Kidney (tissue), 14 donors: ENCODE results near the gene SFXN5. TPM values are rescaled to one million over a fixed set of nuclear protein-coding genes. Genes with fewer than 3 reads are reported as not detected.

Experiments
- DNase-seq, 5 donors: peaks; one replicate each; pipeline ENCODE4 v3.0.0-alpha.2; 2013 to 2020
- FAIRE-seq: peaks from 2 replicates; lab custom pipeline; 2012; peaks lifted over from hg19 to GRCh38; lab: Jason Lieb, UNC
- H3K27ac ChIP-seq, 2 donors: one replicate each; pipeline ENCODE4 v1.7.0; 2013; ENCODE audit warnings: low read depth in 2 of 2, low read length in 2 of 2, inconsistent platforms in 1 of 2
- H3K27me3 ChIP-seq: one replicate; pipeline ENCODE4 v1.7.1; 2013; ENCODE audit warnings: low read length, inconsistent platforms; ENCODE audit not compliant: control insufficient read depth, insufficient read depth
- H3K36me3 ChIP-seq, 3 donors: one replicate each; pipeline versions ENCODE4 v1.7.0 to v1.7.1; 2013; ENCODE audit warnings: low read length in 3 of 3, control low read depth in 1 of 3, inconsistent platforms in 1 of 3; ENCODE audit not compliant: insufficient read depth in 3 of 3, control insufficient read depth in 2 of 3
- H3K4me1 ChIP-seq, 3 donors: one replicate each; pipeline versions ENCODE4 v1.7.0 to v1.7.1; 2013; ENCODE audit warnings: low read length in 3 of 3, inconsistent platforms in 1 of 3, low read depth in 1 of 3; ENCODE audit not compliant: control insufficient read depth in 2 of 3, insufficient read depth in 2 of 3
- H3K4me3 ChIP-seq, 3 donors: one replicate each; pipeline versions ENCODE4 v1.7.0 to v1.8.1; 2013; ENCODE audit warnings: low read length in 3 of 3, control low read depth in 1 of 3, inconsistent platforms in 1 of 3
- H3K9ac ChIP-seq, 3 donors: one replicate each; pipeline versions ENCODE4 v1.7.0 to v1.7.1; 2013; ENCODE audit warnings: low read length in 3 of 3, control low read depth in 1 of 3, inconsistent platforms in 1 of 3
- H3K9me3 ChIP-seq, 3 donors: one replicate each; pipeline versions ENCODE4 v1.7.0 to v1.7.1; 2013; ENCODE audit warnings: low read length in 3 of 3, control low read depth in 1 of 3, inconsistent platforms in 1 of 3; ENCODE audit not compliant: control insufficient read depth in 2 of 3, insufficient read depth in 1 of 3
- intact Hi-C: fragments of 100-400 bp; cut with DNase I; formaldehyde crosslinking; loops from one replicate; pipeline ENCODE4 v1.11.1; 2022
- polyA plus RNA-seq: library from polyadenylated mRNA; stranded (reverse); fragments of 350-450 nt; fragmentation: Illumina TruSeq; extraction: RNeasy Lipid Tissue Mini Kit (QIAGEN cat#74804); gene quantifications from one replicate; pipeline ENCODE4 v1.2.3, GENCODE V29; 2014; ENCODE audit warnings: low read depth, low replicate concordance; ENCODE audit not compliant: insufficient read depth
- total RNA-seq: library from RNA; stranded (reverse); fragmentation: NEBNext Ultra II Directional; extraction: Animal tissue kit (Norgen Biotek cat#: 25700); gene quantifications from one replicate; pipeline ENCODE4 v1.2.1, GENCODE V29; 2021
- TF ChIP-seq, protein P1 (sequence below): IDR thresholded peaks from 3 replicates; pipeline ENCODE4 v1.5.1; 2012; ENCODE audit warnings: mild to moderate bottlenecking, moderate library complexity, borderline replicate concordance; ENCODE audit not compliant: insufficient read depth; ENCODE audit errors: extremely low read depth
- donor health status: control.
- donor health status: control.
- donor health status: control.
- donor health status: control.
- donor health status: control.
- donor health status: DM: yes; HTN: yes; CAD: no.
- donor health status: Normal renal cell carcinoma (clear cell type).

Gene SFXN5
- total and polyA plus RNA-seq, 2 donors from 2014 or later = 21.4 to 35.9 TPM

DNA sequence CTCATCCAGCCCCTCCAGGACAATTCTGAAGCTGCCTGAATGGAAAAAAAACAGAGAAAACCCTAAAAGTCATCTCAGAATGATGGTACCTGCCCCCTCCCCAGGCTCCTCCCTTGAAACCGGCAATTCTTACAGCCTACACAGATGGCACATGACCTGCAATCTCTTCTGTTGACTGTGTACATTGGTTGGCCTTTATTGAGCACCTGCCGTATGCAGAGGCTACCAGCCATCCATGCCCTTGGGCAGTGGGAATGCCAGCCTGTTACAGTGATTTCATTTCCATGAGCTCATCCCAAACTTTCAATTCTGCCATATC, 97.1 kb downstream of the SFXN5 start:
- no peak overlapping the region for H3K4me3 ChIP-seq
- intact Hi-C loops = no loop called here
- FAIRE-seq (no peak), DNase-seq (peak in 1 of 5 donors; percentile 15)
- peaks cover 0 to 4% (median 0%) of the 10 kb centered on the region in 3 donors for H3K4me1 ChIP-seq
- no peak overlapping the region for H3K9ac ChIP-seq
- no peaks in the 10 kb centered on the region for H3K9me3 ChIP-seq
- TF ChIP-seq, protein P1, sequence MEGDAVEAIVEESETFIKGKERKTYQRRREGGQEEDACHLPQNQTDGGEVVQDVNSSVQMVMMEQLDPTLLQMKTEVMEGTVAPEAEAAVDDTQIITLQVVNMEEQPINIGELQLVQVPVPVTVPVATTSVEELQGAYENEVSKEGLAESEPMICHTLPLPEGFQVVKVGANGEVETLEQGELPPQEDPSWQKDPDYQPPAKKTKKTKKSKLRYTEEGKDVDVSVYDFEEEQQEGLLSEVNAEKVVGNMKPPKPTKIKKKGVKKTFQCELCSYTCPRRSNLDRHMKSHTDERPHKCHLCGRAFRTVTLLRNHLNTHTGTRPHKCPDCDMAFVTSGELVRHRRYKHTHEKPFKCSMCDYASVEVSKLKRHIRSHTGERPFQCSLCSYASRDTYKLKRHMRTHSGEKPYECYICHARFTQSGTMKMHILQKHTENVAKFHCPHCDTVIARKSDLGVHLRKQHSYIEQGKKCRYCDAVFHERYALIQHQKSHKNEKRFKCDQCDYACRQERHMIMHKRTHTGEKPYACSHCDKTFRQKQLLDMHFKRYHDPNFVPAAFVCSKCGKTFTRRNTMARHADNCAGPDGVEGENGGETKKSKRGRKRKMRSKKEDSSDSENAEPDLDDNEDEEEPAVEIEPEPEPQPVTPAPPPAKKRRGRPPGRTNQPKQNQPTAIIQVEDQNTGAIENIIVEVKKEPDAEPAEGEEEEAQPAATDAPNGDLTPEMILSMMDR = no peak
- H3K27ac ChIP-seq = no peak overlapping the region
- H3K36me3 ChIP-seq = peaks cover 0 to 2% (median 0%) of the 10 kb centered on the region in 3 donors
- H3K27me3 ChIP-seq = no peaks in the 10 kb centered on the region

DNA sequence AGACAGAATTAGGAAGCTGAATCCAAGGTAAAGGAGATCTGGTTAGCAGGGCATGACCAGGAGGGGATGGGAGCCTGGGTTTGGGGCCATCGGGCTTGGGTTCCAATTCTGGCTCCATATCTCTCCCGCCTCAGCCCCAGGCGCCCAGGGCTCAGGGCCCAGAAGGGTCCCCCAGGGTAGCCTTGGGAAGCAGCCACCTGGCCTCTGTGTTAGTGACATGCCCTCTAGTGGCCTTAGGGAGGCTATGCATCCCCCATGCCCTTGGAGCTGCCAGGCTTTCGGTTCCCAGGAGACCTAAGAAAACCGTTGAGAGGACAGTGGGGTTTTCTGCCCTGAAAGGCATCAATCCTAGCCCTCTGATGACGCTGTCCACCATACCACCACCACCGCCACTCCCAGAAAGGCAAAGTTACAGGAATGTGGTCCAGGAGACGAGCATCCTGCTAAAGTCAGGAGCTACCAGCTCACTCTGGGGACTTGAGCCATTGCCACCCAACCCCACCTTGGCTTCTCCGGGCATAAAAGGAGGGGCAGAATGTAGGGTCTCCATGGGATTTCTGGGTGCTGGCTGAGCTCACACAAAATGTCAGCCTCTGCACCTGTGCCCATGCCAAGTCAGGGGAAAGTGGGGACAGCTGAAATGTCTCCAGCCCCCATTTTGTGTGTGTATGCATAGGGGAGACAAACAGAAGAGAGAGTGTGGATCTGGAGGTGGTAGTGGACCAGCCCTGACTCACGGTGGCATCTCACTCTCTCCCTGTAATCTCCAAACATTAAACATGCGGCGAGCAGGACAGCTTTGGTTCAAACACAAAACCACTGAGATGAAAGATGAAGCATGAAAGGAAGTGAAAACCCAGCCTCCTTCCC, 97.7 kb downstream of the SFXN5 start:
- DNase-seq = peak in 4 of 5 donors; percentile 41 to 75 (median 63)

DNA sequence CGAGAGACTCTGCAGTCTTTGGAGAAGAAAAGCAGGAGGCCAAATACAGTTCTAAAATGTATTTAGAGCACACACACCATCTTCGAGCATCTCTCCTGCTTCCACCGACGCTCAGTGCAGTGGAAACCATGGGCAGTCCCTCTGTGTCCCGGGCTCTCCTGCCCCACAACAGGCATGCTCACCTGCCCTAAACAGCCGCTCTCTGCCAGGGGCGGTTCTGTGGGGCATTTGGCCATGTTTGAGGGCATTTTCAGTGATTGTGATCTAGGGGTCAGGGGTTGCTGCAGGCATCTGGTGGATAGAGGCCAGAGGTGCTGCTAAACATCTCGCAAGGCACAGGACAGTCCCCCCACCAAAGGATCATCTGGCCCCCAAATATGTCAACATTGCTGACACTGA, 98.4 kb downstream of the SFXN5 start:
- H3K36me3 ChIP-seq = peaks cover 0 to 2% (median 0%) of the 10 kb centered on the region in 3 donors
- H3K9ac ChIP-seq = no peak overlapping the region
- intact Hi-C loops = no loop called here
- H3K4me1 ChIP-seq = peaks cover 0 to 4% (median 0%) of the 10 kb centered on the region in 3 donors
- DNase-seq (peak in 1 of 5 donors; percentile 45), FAIRE-seq (no peak)
- H3K27me3 ChIP-seq = no peaks in the 10 kb centered on the region
- H3K9me3 ChIP-seq = no peaks in the 10 kb centered on the region
- H3K4me3 ChIP-seq = no peak overlapping the region
- TF ChIP-seq, protein P1 = no peak
- H3K27ac ChIP-seq = no peak overlapping the region

More for the DNA sequence above, 97.7 kb downstream of the SFXN5 start:
- TF ChIP-seq, protein P1 = peak; percentile 79
- Histone ChIP-seq H3K27ac (no peak overlapping the region), H3K36me3 (peaks cover 0 to 2% (median 0%) of the 10 kb centered on the region in 3 donors), H3K9ac (no peak overlapping the region), H3K9me3 (no peaks in the 10 kb centered on the region), H3K27me3 (no peaks in the 10 kb centered on the region), H3K4me3 (no peak overlapping the region), H3K4me1 (peaks cover 0 to 4% (median 0%) of the 10 kb centered on the region in 3 donors)
- intact Hi-C loops = no loop called here
- FAIRE-seq = no peak
